HepG2 (cell line): ENCODE results near the gene SIX4. TPM values are rescaled to one million over a fixed set of nuclear protein-coding genes. Genes with fewer than 3 reads are reported as not detected.

Source experiments
- ATAC-seq: fragments of 200-7000 bp; cut with Tn5 transposase; 3 replicates; pipeline ENCODE4 v1.9.1; 2020; ENCODE audit warnings: mild to moderate bottlenecking, moderate library complexity
- BruUV-seq: library from RNA; stranded (reverse); fragments of 400-500 nt; replicated peaks from 2 replicates; lab custom pipeline; 2021; lab: Mats Ljungman, UMichigan
- CTCF ChIA-PET: fragments of 300-600 bp; formaldehyde crosslinking; extraction: SDS; loops from one replicate; lab custom pipeline; 2021; ENCODE audit warnings: low total read pairs, inconsistent platforms, low intra/inter-chr PET ratio; lab: Yijun Ruan, JAX
- POLR2A ChIA-PET: fragments of 350-600 bp; sonication (Branson Sonifier 250); formaldehyde crosslinking; loops from one replicate; lab custom pipeline; 2020; ENCODE audit warnings: antibody characterized with exemption, inconsistent platforms; lab: Yijun Ruan, JAX
- DNase-seq: peaks from one replicate; pipeline ENCODE4 v3.0.0-alpha.2; 2015; ENCODE audit warnings: low spot score
- FAIRE-seq: peaks from 3 replicates; lab custom pipeline; 2011; peaks lifted over from hg19 to GRCh38; lab: Jason Lieb, UNC
- H2AFZ ChIP-seq: one replicate; pipeline ENCODE4 v1.6.1; 2011; ENCODE audit warnings: low read length, inconsistent platforms
- H3K27ac ChIP-seq: fragments of 300-600 bp; 3 replicates; pipeline ENCODE4 v1.8.0; 2011; ENCODE audit warnings: mixed run types, mild to moderate bottlenecking, mixed read lengths, low read length, inconsistent platforms; ENCODE audit not compliant: insufficient read depth; ENCODE audit errors: extremely low read length
- H3K27me3 ChIP-seq, 2 experiments: fragments of 200-600 bp in 1 of 2; 2 replicates in 1 of 2; 3 replicates in 1 of 2; pipeline versions ENCODE4 v1.6.0 to v1.8.0; 2011; ENCODE audit warnings: low read length in 2 of 2, mild to moderate bottlenecking in 2 of 2, moderate library complexity in 2 of 2, inconsistent platforms in 1 of 2; ENCODE audit not compliant: insufficient read depth in 2 of 2, control insufficient read depth in 1 of 2
- H3K36me3 ChIP-seq, 2 experiments: fragments of 200-600 bp in 1 of 2; replicated peaks in 1 of 2; 2 replicates in 1 of 2; 3 replicates in 1 of 2; pipeline versions ENCODE4 v1.5.1 to v1.8.0; 2011; ENCODE audit warnings: low read length in 2 of 2, inconsistent platforms in 1 of 2; ENCODE audit not compliant: insufficient read depth in 2 of 2, control insufficient read depth in 1 of 2
- H3K4me1 ChIP-seq: 2 replicates; pipeline ENCODE4 v1.5.1; 2012; ENCODE audit warnings: low read length, inconsistent platforms; ENCODE audit not compliant: insufficient read depth
- H3K4me2 ChIP-seq: 2 replicates; pipeline ENCODE4 v1.6.0; 2011; ENCODE audit warnings: low read depth, low read length, inconsistent platforms
- H3K4me3 ChIP-seq, 3 experiments: fragments of 200-600 bp in 1 of 3; sonication (generic), shearing (Covaris generic) in 1 of 3; replicated peaks in 1 of 3; 2 replicates each; pipeline ENCODE4 v1.5.1; 2011 to 2016; ENCODE audit warnings: low read length in 3 of 3, inconsistent platforms in 2 of 3, low read depth in 2 of 3, mild to moderate bottlenecking in 2 of 3, control low read depth in 1 of 3, mixed read lengths in 1 of 3; ENCODE audit not compliant: insufficient read depth in 1 of 3
- H3K79me2 ChIP-seq: one replicate; pipeline ENCODE4 v1.6.1; 2011; ENCODE audit warnings: low read length, inconsistent platforms; ENCODE audit not compliant: insufficient read depth
- H3K9ac ChIP-seq: 2 replicates; pipeline ENCODE4 v1.6.0; 2011; ENCODE audit warnings: mild to moderate bottlenecking, low read depth, low read length, inconsistent platforms; ENCODE audit not compliant: insufficient read depth
- H3K9me3 ChIP-seq: 2 replicates; pipeline ENCODE4 v1.5.1; 2012; ENCODE audit warnings: mild to moderate bottlenecking, low read length
- H4K20me1 ChIP-seq: 2 replicates; pipeline ENCODE4 v1.6.0; 2011; ENCODE audit warnings: inconsistent platforms, mild to moderate bottlenecking, low read length, moderate library complexity; ENCODE audit not compliant: insufficient read depth
- CREM ChIP-seq, 2 experiments: sonication (generic) in 1 of 2; formaldehyde crosslinking in 1 of 2; IDR thresholded peaks; 2 replicates each; pipeline versions ENCODE4 v1.4.0 to v1.6.1; 2016 to 2020; ENCODE audit warnings: antibody characterized with exemption in 1 of 2, mild to moderate bottlenecking in 1 of 2, missing genetic modification reagents in 1 of 2
- MEF2D ChIP-seq: sonication (generic); formaldehyde crosslinking; IDR thresholded peaks from 2 replicates; pipeline ENCODE4 v1.5.1; 2020; ENCODE audit warnings: mild to moderate bottlenecking, missing genetic modification reagents
- MTERF4 ChIP-seq: sonication (generic); formaldehyde crosslinking; IDR thresholded peaks from 2 replicates; pipeline ENCODE4 v1.8.0; 2023; ENCODE audit warnings: mild to moderate bottlenecking, missing genetic modification reagents
- PCBP1 ChIP-seq: fragments of 200-400 bp; formaldehyde crosslinking; IDR thresholded peaks from 2 replicates; pipeline ENCODE4 v1.6.1; 2017; ENCODE audit warnings: mild to moderate bottlenecking, low read depth, low read length, borderline replicate concordance
- USF2 ChIP-seq, 2 experiments: sonication (generic) in 1 of 2; formaldehyde crosslinking in 1 of 2; IDR thresholded peaks; 2 replicates each; pipeline versions ENCODE4 v1.5.1 to v1.6.1; 2011 to 2020; ENCODE audit warnings: borderline replicate concordance in 1 of 2, low read depth in 1 of 2, low read length in 1 of 2, mild to moderate bottlenecking in 1 of 2, missing genetic modification reagents in 1 of 2, moderate library complexity in 1 of 2
- ZBTB8A ChIP-seq: sonication (generic); formaldehyde crosslinking; IDR thresholded peaks from 2 replicates; pipeline ENCODE4 v1.4.0; 2020; ENCODE audit warnings: mild to moderate bottlenecking, low read depth, missing genetic modification reagents, borderline replicate concordance
- ZNF34 ChIP-seq: sonication (generic); formaldehyde crosslinking; IDR thresholded peaks from 2 replicates; pipeline ENCODE4 v1.4.0; 2020; ENCODE audit warnings: mild to moderate bottlenecking, missing genetic modification reagents, borderline replicate concordance
- WGBS: methylation state at CpG from one replicate; pipeline ENCODE4 v1.1.6; 2017; ENCODE audit warnings: low lambda C conversion rate; 5-methylcytosine and 5-hydroxymethylcytosine counted together
- in situ Hi-C: cut with HindIII; loops from 2 replicates; pipeline ENCODE4 v1.10.0; 2017; ENCODE audit warnings: low pct_unique_long_range_greater_than_20kb; ENCODE audit not compliant: extremely low pct_ligation_motif_present
- intact Hi-C: fragments of 100-400 bp; cut with micrococcal nuclease; formaldehyde crosslinking; loops from one replicate; pipeline ENCODE4 v1.10.0; 2022; ENCODE audit not compliant: unreplicated experiment
- polyA plus RNA-seq, 8 experiments: library from polyadenylated mRNA; depleted of rRNA in 3 of 8; stranded (reverse) in 7 of 8; unstranded in 1 of 8; fragments of >200 nt; fragmentation: Illumina TruSeq in 4 of 8; extraction: Trizol in 4 of 8; gene quantifications; 2 replicates each; pipeline versions ENCODE4 v1.2.1 to v1.2.3, GENCODE V29; 2011 to 2016; ENCODE audit warnings: low read depth in 4 of 8, missing spikeins in 1 of 8, mixed read lengths in 1 of 8; ENCODE audit not compliant: insufficient read depth in 1 of 8
- total RNA-seq, 5 experiments: library from RNA; depleted of rRNA; stranded (reverse); fragments of >200 nt; fragmentation: Illumina TruSeq; extraction: Trizol; gene quantifications; 2 replicates each; pipeline ENCODE4 v1.2.3, GENCODE V29; 2016; ENCODE audit warnings: low read depth in 1 of 5

Gene SIX4
- total and polyA plus RNA-seq, 2 of the 13 experiments (the other 11 are each of a cell fraction or from before 2014, with no cell fraction given): 5.0 to 6.0 TPM

GRCh38 chr14:60681271-60681670 lies 42.9 kb downstream of the SIX4 start:
- no peak for ATAC-seq
- Histone ChIP-seq H3K9me3 (no peaks in the 10 kb centered on the region), H3K27me3 (no peaks in the 10 kb centered on the region), H3K9ac (no peak overlapping the region), H3K79me2 (no peaks in the 10 kb centered on the region), H4K20me1 (no peaks in the 10 kb centered on the region), H3K27ac (no peak overlapping the region), H2AFZ (no peak overlapping the region), H3K4me2 (no peak overlapping the region), H3K36me3 (no peaks in the 10 kb centered on the region), H3K4me3 (no peak overlapping the region), H3K4me1 (peaks cover 12% of the 10 kb centered on the region; the same call in 1 of the 2 replicates)
- ChIA-PET POLR2A (no interaction called here), CTCF (no interaction called here)
- no TSS peak for BruUV-seq
- no peak for FAIRE-seq
- in situ Hi-C loops (no loop called here), intact Hi-C loops (no loop called here)
- DNase-seq: no peak
- TF ChIP-seq ZNF34 (CRISPR knock-in tag) (no peak), CREM (IDR thresholded peaks at IDR 0.05) (no peak), CREM (CRISPR knock-in tag; IDR thresholded peaks at IDR 0.05) (no peak), ZBTB8A (CRISPR knock-in tag) (no peak)

- Histone ChIP-seq H3K79me2 (no peaks in the 10 kb centered on the region), H3K4me1 (peaks cover 9% of the 10 kb centered on the region; the same call in 1 of the 2 replicates), H3K4me2 (no peak overlapping the region), H2AFZ (no peak overlapping the region), H3K36me3 (no peaks in the 10 kb centered on the region), H3K27me3 (no peaks in the 10 kb centered on the region), H3K27ac (no peak overlapping the region), H3K9ac (no peak overlapping the region), H4K20me1 (no peaks in the 10 kb centered on the region), H3K9me3 (no peaks in the 10 kb centered on the region), H3K4me3 (no peak overlapping the region)
- BruUV-seq: no TSS peak
- ChIA-PET CTCF (no interaction called here), POLR2A (no interaction called here)
- in situ Hi-C loops (no loop called here), intact Hi-C loops (no loop called here)
- 46% methylated on average over 3 of the region's 3 CpGs for WGBS
- DNase-seq (no peak), FAIRE-seq (no peak), ATAC-seq (no peak)
- TF ChIP-seq MEF2D (CRISPR knock-in tag) (no peak), MTERF4 (no peak), USF2 (IDR thresholded peaks at IDR 0.05; ENCODE audit: low read depth, low read length) (no peak), USF2 (CRISPR knock-in tag; IDR thresholded peaks at IDR 0.05; ENCODE audit: borderline replicate concordance) (no peak), PCBP1 (no peak)
These were observed 43.6 kb downstream of the SIX4 start for GRCh38 chr14:60680511-60680910.
